IMR-90 (cell line): ENCODE measurements around the gene TSKU. TPM values are rescaled to one million over a fixed set of nuclear protein-coding genes. Genes with fewer than 3 reads are reported as not detected.

Source experiments
- ATAC-seq: fragments of 200-7000 bp; cut with Tn5 transposase; 2 replicates; pipeline ENCODE4 v1.9.1; 2020; ENCODE audit warnings: low read depth, mild to moderate bottlenecking, moderate library complexity
- BruUV-seq: library from RNA; stranded (reverse); fragments of 400-500 nt; replicated peaks from 2 replicates; lab custom pipeline; 2021; lab: Mats Ljungman, UMichigan
- CTCF ChIA-PET: fragments of 300-600 bp; formaldehyde crosslinking; extraction: SDS; loops from one replicate; lab custom pipeline; 2021; ENCODE audit warnings: antibody characterized with exemption; lab: Yijun Ruan, JAX
- POLR2A ChIA-PET: fragments of 300-600 bp; sonication (Branson Sonifier 250); formaldehyde crosslinking; loops from one replicate; lab custom pipeline; 2022; ENCODE audit warnings: antibody characterized with exemption; ENCODE audit not compliant: unreplicated experiment; lab: Charles Lee
- DNase-seq: peaks from one replicate; pipeline ENCODE4 v3.0.0; 2013
- H2AFZ ChIP-seq: replicated peaks from 2 replicates; pipeline ENCODE3; 2013; ENCODE audit warnings: low read length, mild to moderate bottlenecking; ENCODE audit not compliant: poor library complexity
- H2AK5ac ChIP-seq: 2 replicates; pipeline ENCODE4 v1.6.1; 2013; ENCODE audit warnings: low read depth, low read length, inconsistent platforms
- H2AK9ac ChIP-seq: replicated peaks from 2 replicates; pipeline ENCODE3; 2013; ENCODE audit warnings: mild to moderate bottlenecking, low read depth, low read length, moderate library complexity; ENCODE audit not compliant: poor library complexity
- H2BK120ac ChIP-seq: 2 replicates; pipeline ENCODE4 v1.6.1; 2013; ENCODE audit warnings: low read depth, low read length, inconsistent platforms
- H2BK15ac ChIP-seq: 3 replicates; pipeline ENCODE4 v1.6.1; 2013; ENCODE audit warnings: low read depth, low read length, inconsistent platforms
- H2BK20ac ChIP-seq: 2 replicates; pipeline ENCODE4 v1.6.1; 2013; ENCODE audit warnings: low read depth, mild to moderate bottlenecking, inconsistent platforms, low read length, moderate library complexity
- H2BK5ac ChIP-seq: 2 replicates; pipeline ENCODE4 v1.6.1; 2013; ENCODE audit warnings: mild to moderate bottlenecking, low read depth, low read length, inconsistent platforms; ENCODE audit not compliant: poor library complexity, severe bottlenecking
- H3K14ac ChIP-seq: replicated peaks from 2 replicates; pipeline ENCODE4 v1.6.1; 2013; ENCODE audit warnings: low read depth, low read length, inconsistent platforms
- H3K18ac ChIP-seq: 2 replicates; pipeline ENCODE4 v1.6.1; 2013; ENCODE audit warnings: low read depth, low read length, control low read depth
- H3K23ac ChIP-seq: 2 replicates; pipeline ENCODE4 v1.6.1; 2013; ENCODE audit warnings: low read depth, low read length, inconsistent platforms
- H3K27ac ChIP-seq: 2 replicates; pipeline ENCODE4 v1.5.1; 2013; ENCODE audit warnings: mild to moderate bottlenecking, control low read depth, low read length; ENCODE audit not compliant: insufficient read depth
- H3K27me3 ChIP-seq: 2 replicates; pipeline ENCODE4 v1.6.1; 2013; ENCODE audit warnings: low read length; ENCODE audit not compliant: control insufficient read depth, insufficient read depth
- H3K36me3 ChIP-seq: 2 replicates; pipeline ENCODE4 v1.6.1; 2013; ENCODE audit warnings: low read length, mixed read lengths; ENCODE audit not compliant: control insufficient read depth, insufficient read depth
- H3K4ac ChIP-seq: 2 replicates; pipeline ENCODE4 v1.6.1; 2013; ENCODE audit warnings: low read depth, low read length, inconsistent platforms
- H3K4me1 ChIP-seq: 2 replicates; pipeline ENCODE4 v1.6.1; 2013; ENCODE audit warnings: low read length, mixed read lengths; ENCODE audit not compliant: control insufficient read depth, insufficient read depth
- H3K4me2 ChIP-seq: 2 replicates; pipeline ENCODE4 v1.6.1; 2013; ENCODE audit warnings: low read depth, mild to moderate bottlenecking, control low read depth, low read length, moderate library complexity
- H3K4me3 ChIP-seq: 2 replicates; pipeline ENCODE4 v1.5.1; 2013; ENCODE audit warnings: low read depth, mild to moderate bottlenecking, control low read depth, low read length, moderate library complexity; ENCODE audit not compliant: insufficient read depth
- H3K56ac ChIP-seq: 2 replicates; pipeline ENCODE4 v1.6.1; 2013; ENCODE audit warnings: low read length, inconsistent platforms; ENCODE audit not compliant: insufficient read depth; ENCODE audit errors: extremely low read depth
- H3K79me1 ChIP-seq, 2 experiments: 2 replicates each; pipeline ENCODE4 v1.6.1; 2013; ENCODE audit warnings: low read length in 2 of 2, inconsistent platforms in 1 of 2, low read depth in 1 of 2
- H3K9ac ChIP-seq: 2 replicates; pipeline ENCODE4 v1.6.1; 2013; ENCODE audit warnings: low read depth, low read length, control low read depth
- H3K9me1 ChIP-seq: 2 replicates; pipeline ENCODE4 v1.6.1; 2013; ENCODE audit warnings: low read length, inconsistent platforms; ENCODE audit not compliant: insufficient read depth
- H3K9me3 ChIP-seq: 2 replicates; pipeline ENCODE4 v1.6.1; 2013; ENCODE audit warnings: low read length; ENCODE audit not compliant: control insufficient read depth, insufficient read depth
- H4K20me1 ChIP-seq: 2 replicates; pipeline ENCODE4 v1.6.1; 2013; ENCODE audit warnings: low read length, inconsistent platforms; ENCODE audit not compliant: insufficient read depth
- H4K5ac ChIP-seq: 2 replicates; pipeline ENCODE4 v1.6.1; 2013; ENCODE audit warnings: mild to moderate bottlenecking, low read depth, low read length, control low read depth
- H4K8ac ChIP-seq, 2 experiments: 2 replicates each; pipeline ENCODE4 v1.6.1; 2013; ENCODE audit warnings: low read depth in 2 of 2, low read length in 2 of 2, control low read depth in 1 of 2, inconsistent platforms in 1 of 2
- H4K91ac ChIP-seq: 2 replicates; pipeline ENCODE4 v1.6.1; 2013; ENCODE audit warnings: low read depth, low read length, inconsistent platforms; ENCODE audit not compliant: insufficient read depth
- BHLHE40 ChIP-seq: fragments of 150-350 bp; IDR thresholded peaks from 2 replicates; pipeline ENCODE4 v1.6.1; 2016; ENCODE audit warnings: mild to moderate bottlenecking, low read depth, low read length
- CHD1 ChIP-seq: IDR thresholded peaks from 2 replicates; pipeline ENCODE4 v1.6.1; 2012; ENCODE audit warnings: low read depth, low read length, improper control_type of control experiment
- POLR2A ChIP-seq: IDR thresholded peaks from 2 replicates; pipeline ENCODE4 v1.6.1; 2012; ENCODE audit warnings: mild to moderate bottlenecking, low read depth, low read length
- WGBS, 2 experiments: methylation state at CpG; one replicate each; pipeline versions ENCODE4 v1.1.5 to v1.1.7; 2013; ENCODE audit warnings: missing lambda C conversion rate in 2 of 2; ENCODE audit not compliant: insufficient read length in 1 of 2; ENCODE audit errors: extremely low coverage in 2 of 2; 5-methylcytosine and 5-hydroxymethylcytosine counted together
- dilution Hi-C: fragments of 300-500 bp; cut with HindIII; formaldehyde crosslinking; loops from one replicate; pipeline ENCODE4 v1.14.3; 2018; ENCODE audit warnings: low sequenced_read_pairs; ENCODE audit not compliant: unreplicated experiment
- in situ Hi-C: fragments of 300-500 bp; cut with MboI; formaldehyde crosslinking; loops from 3 replicates; pipeline ENCODE4 v1.14.3; 2019; ENCODE audit warnings: low sequenced_read_pairs, inconsistent platforms, mixed read lengths
- intact Hi-C: fragments of 100-400 bp; cut with micrococcal nuclease; formaldehyde crosslinking; loops from 2 replicates; pipeline ENCODE4 v1.10.0; 2022
- polyA plus RNA-seq, 3 experiments: library from polyadenylated mRNA; depleted of rRNA; stranded (reverse); fragments of >200 nt; gene quantifications; 2 replicates each; pipeline ENCODE4 v1.2.3, GENCODE V29; 2012; ENCODE audit warnings: low replicate concordance in 1 of 3
- total RNA-seq: library from RNA; depleted of rRNA; stranded (reverse); fragments of >200 nt; gene quantifications from 2 replicates; pipeline ENCODE4 v1.2.3, GENCODE V29; 2012
- TF ChIP-seq, protein P1 (sequence below): conservative IDR thresholded peaks from 2 replicates; pipeline ENCODE4 v1.5.1; 2012; ENCODE audit warnings: mild to moderate bottlenecking, low read depth, low read length, improper control_type of control experiment
- TF ChIP-seq, protein P2 (sequence below): fragments of 150-350 bp; IDR thresholded peaks from 2 replicates; pipeline ENCODE4 v1.6.1; 2016; ENCODE audit warnings: low read depth, mild to moderate bottlenecking, low read length, moderate library complexity, borderline replicate concordance

The TSKU gene
- total and polyA plus RNA-seq, 2 of the 4 experiments (the other 2 are of a cell fraction): 6.8 to 26.6 TPM

DNA sequence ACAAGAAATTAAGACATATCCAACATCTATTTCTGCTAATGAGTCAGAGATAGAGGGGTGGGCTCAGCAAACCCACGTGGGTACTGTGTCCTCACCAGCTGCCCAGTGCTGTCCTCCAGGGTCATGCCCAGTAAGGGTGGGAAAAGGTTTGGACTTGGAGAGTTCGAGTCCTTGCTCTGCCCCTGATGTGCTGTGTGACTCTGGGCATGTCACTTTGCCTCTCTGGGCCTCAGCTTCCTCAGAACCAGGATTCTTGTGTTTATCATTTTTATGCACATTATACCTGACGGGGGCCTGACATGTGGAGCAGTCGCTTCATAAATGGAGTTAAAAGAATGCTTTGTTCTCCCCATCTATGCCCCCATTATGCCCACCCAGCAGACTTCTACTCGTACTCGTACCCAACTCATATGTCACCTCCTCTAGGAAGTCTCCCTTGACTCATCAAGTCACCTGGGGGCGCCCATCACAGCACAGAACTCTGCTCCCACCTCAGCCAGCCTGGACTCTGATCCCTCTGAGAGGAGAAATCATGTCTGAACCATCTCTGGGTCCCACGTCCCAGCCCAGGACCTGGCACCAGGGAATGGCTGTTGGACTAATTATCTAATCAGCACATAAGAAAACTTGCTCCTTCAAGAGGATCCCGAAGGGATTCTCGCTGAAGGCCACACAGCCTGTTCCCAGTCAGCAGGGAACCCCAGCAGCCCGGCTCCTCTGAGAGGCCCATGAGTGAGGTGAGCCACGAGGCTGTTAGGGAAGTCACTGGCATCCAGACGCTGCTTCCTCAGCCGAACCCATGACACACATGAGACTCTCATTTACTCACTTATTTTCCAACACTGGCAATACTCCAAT lies 38.7 kb upstream of the TSKU start:
- Histone ChIP-seq H3K9me3 (no peaks in the 10 kb centered on the region), H4K5ac (no peak overlapping the region), H2AK9ac (no peak overlapping the region), H3K18ac (no peak overlapping the region), H3K4me2 (no peak overlapping the region), H2AFZ (no peak overlapping the region), H3K79me1 (no peaks in the 10 kb centered on the region), H3K4ac (no peak overlapping the region), H3K36me3 (no peaks in the 10 kb centered on the region), H2BK120ac (no peak overlapping the region), H4K91ac (no peak overlapping the region), H2AK5ac (no peak overlapping the region), H3K56ac (no peak overlapping the region), H2BK15ac (no peak overlapping the region), H3K4me3 (no peak overlapping the region), H3K14ac (no peak overlapping the region), H3K9me1 (no peaks in the 10 kb centered on the region), H3K27me3 (peaks cover 42% of the 10 kb centered on the region), H3K9ac (no peak overlapping the region), H4K8ac (no peak overlapping the region), H3K23ac (no peak overlapping the region), H2BK5ac (no peak overlapping the region), H2BK20ac (no peak overlapping the region), H4K20me1 (no peaks in the 10 kb centered on the region; the same call in 1 of the 2 replicates), H3K27ac (no peak overlapping the region), H3K4me1 (no peaks in the 10 kb centered on the region; the same call in 1 of the 2 replicates)
- 100% methylated on average over 3 of the region's 14 CpGs; no CpG with 5 or more reads in 1 of the 2 experiments for WGBS, 2 experiments
- dilution Hi-C loops: no loop called here
- TF ChIP-seq CHD1 (no peak), BHLHE40 (no peak), POLR2A (no peak)
- TF ChIP-seq, protein P1, sequence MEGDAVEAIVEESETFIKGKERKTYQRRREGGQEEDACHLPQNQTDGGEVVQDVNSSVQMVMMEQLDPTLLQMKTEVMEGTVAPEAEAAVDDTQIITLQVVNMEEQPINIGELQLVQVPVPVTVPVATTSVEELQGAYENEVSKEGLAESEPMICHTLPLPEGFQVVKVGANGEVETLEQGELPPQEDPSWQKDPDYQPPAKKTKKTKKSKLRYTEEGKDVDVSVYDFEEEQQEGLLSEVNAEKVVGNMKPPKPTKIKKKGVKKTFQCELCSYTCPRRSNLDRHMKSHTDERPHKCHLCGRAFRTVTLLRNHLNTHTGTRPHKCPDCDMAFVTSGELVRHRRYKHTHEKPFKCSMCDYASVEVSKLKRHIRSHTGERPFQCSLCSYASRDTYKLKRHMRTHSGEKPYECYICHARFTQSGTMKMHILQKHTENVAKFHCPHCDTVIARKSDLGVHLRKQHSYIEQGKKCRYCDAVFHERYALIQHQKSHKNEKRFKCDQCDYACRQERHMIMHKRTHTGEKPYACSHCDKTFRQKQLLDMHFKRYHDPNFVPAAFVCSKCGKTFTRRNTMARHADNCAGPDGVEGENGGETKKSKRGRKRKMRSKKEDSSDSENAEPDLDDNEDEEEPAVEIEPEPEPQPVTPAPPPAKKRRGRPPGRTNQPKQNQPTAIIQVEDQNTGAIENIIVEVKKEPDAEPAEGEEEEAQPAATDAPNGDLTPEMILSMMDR: no peak
- TF ChIP-seq, protein P2, sequence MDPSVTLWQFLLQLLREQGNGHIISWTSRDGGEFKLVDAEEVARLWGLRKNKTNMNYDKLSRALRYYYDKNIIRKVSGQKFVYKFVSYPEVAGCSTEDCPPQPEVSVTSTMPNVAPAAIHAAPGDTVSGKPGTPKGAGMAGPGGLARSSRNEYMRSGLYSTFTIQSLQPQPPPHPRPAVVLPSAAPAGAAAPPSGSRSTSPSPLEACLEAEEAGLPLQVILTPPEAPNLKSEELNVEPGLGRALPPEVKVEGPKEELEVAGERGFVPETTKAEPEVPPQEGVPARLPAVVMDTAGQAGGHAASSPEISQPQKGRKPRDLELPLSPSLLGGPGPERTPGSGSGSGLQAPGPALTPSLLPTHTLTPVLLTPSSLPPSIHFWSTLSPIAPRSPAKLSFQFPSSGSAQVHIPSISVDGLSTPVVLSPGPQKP: no peak
- in situ Hi-C loops: loop anchor here (5.0 to 25.0 kb wide), 2 partner anchors 43 to 293 kb away; partner anchors contain the start of gene B3GNT6
- intact Hi-C loops: no loop called here
- peak; percentile 36 for DNase-seq
- POLR2A ChIA-PET: no interaction called here
- ATAC-seq: no peak
- CTCF ChIA-PET: interaction anchor here (1.0 kb wide), 1 partner anchor 54 kb away, joined by 3 read pairs; no protein-coding TSS in a partner anchor
- BruUV-seq: no TSS peak
